Keratinocyte (primary cell): ENCODE data around the gene TSACC.

Experiments
- CTCF ChIP-seq, 3 experiments: IDR thresholded peaks in 1 of 3; conservative IDR thresholded peaks in 1 of 3; optimal IDR thresholded peaks in 1 of 3; 2 replicates in 2 of 3; 3 replicates in 1 of 3; pipeline versions ENCODE3 to v1.5.1; 2011; ENCODE audit warnings: low read length in 3 of 3, mild to moderate bottlenecking in 3 of 3, moderate library complexity in 2 of 3, control low read depth in 1 of 3, inconsistent platforms in 1 of 3; ENCODE audit not compliant: insufficient read depth in 2 of 3; ENCODE audit errors: extremely low read depth in 1 of 3
- EZH2 ChIP-seq: IDR thresholded peaks from one replicate; pipeline ENCODE4 v1.6.1; 2012; ENCODE audit warnings: inconsistent platforms, mild to moderate bottlenecking, low read length, moderate library complexity

GRCh38 chr1:156293098-156293434 lies 45.3 kb upstream of the TSACC start:
- no peak for TF ChIP-seq CTCF (optimal IDR thresholded peaks at IDR 0.05 in 1 of 3, IDR thresholded peaks at IDR 0.05 in 1 of 3, conservative IDR thresholded peaks at IDR 0.05 in 1 of 3; ENCODE audit: extremely low read depth in 1 of 3, insufficient read depth in 2 of 3, low read length in 3 of 3)
- no peak for TF ChIP-seq EZH2
